ENCODE data around the gene SSBP3. TPM values are rescaled to one million over a fixed set of nuclear protein-coding genes. Genes with fewer than 3 reads are reported as not detected.

The SSBP3 gene
- total and polyA plus RNA-seq, 2 experiments from 2014 or later: 47.4 to 68.6 TPM

GRCh38 chr1:54253480-54253879 is 152.7 kb downstream of the SSBP3 start:
- Histone ChIP-seq H3K4me1 (ENCODE audit: insufficient read depth) (peaks cover 16% of the 10 kb centered on the region), H3K27me3 (ENCODE audit: insufficient read depth) (no peaks in the 10 kb centered on the region), H3K36me3 (ENCODE audit: insufficient read depth) (peaks cover 3% of the 10 kb centered on the region; the same call in 1 of the 2 replicates), H3K4me2 (no peak overlapping the region), H3K79me2 (replicated peaks; ENCODE audit: insufficient read depth) (peaks cover 16% of the 10 kb centered on the region), H3F3A (replicated peaks; ENCODE audit: low read depth) (no peaks in the 10 kb centered on the region), H3K9me2 (ENCODE audit: insufficient read depth) (no peaks in the 10 kb centered on the region), H3K4me3 (no peak overlapping the region), H4K20me1 (replicated peaks; ENCODE audit: insufficient read depth) (0 out of 2 replicates have a peak, but pooled peaks cover 3% of the 10 kb centered on the region), H3K27ac (ENCODE audit: low read depth) (no peak overlapping the region), H2AFZ (no peak overlapping the region)
- Mint-ChIP-seq H3K4me3 (no peak overlapping the region), H3K9me3 (no peaks in the 10 kb centered on the region; the same call in 2 of the 3 replicates), H3K27me3 (ENCODE audit: insufficient read depth, low read depth, poor library complexity) (peaks cover 16% of the 10 kb centered on the region), H3K36me3 (ENCODE audit: low read depth) (peaks cover 15% of the 10 kb centered on the region), H3K27ac (peak overlapping the region; percentile 89; the same call in 1 of the 2 replicates), H3K4me1 (peaks cover 31% of the 10 kb centered on the region)
- no peak for DNase-seq (ENCODE audit: low spot score)
- TF ChIP-seq REST (IDR thresholded peaks at IDR 0.05; ENCODE audit: unreplicated experiment) (no peak), ZNF462 (CRISPR knock-in tag; IDR thresholded peaks at IDR 0.05) (no peak), ZNF114 (CRISPR knock-in tag; IDR thresholded peaks at IDR 0.05) (no peak), POLR2AphosphoS5 (IDR thresholded peaks at IDR 0.05; ENCODE audit: low read depth) (no peak), CTCF (conservative IDR thresholded peaks at IDR 0.05; ENCODE audit: low read depth in 2 of 2) (no peak), JUNB (IDR thresholded peaks at IDR 0.05; ENCODE audit: unreplicated experiment) (no peak), EZH2 (IDR thresholded peaks at IDR 0.05; ENCODE audit: low read depth, unreplicated experiment) (no peak), CREB1 (CRISPR knock-in tag; IDR thresholded peaks at IDR 0.05; ENCODE audit: low read depth) (no peak), EZH2phosphoT487 (IDR thresholded peaks at IDR 0.05; ENCODE audit: unreplicated experiment) (no peak), ETS1 (IDR thresholded peaks at IDR 0.05) (no peak), STAT1 (IDR thresholded peaks at IDR 0.05; ENCODE audit: unreplicated experiment) (no peak), NANOG (IDR thresholded peaks at IDR 0.05; ENCODE audit: borderline replicate concordance) (no peak)
- ATAC-seq: no peak
